HTERT RPE-1 (cell line): ENCODE measurements around the gene PLD1.
"Not testable (repeated sequence)": the region's sequence is repeated elsewhere in the genome, so short reads cannot be mapped to it uniquely, and the experiment has no call there.

Experiments used
- in situ Hi-C: fragments of 300-500 bp; cut with MboI; formaldehyde crosslinking; loops from 4 replicates; pipeline ENCODE4 v1.14.3; 2020; ENCODE audit warnings: low sequenced_read_pairs

PLD1 gene

DNA sequence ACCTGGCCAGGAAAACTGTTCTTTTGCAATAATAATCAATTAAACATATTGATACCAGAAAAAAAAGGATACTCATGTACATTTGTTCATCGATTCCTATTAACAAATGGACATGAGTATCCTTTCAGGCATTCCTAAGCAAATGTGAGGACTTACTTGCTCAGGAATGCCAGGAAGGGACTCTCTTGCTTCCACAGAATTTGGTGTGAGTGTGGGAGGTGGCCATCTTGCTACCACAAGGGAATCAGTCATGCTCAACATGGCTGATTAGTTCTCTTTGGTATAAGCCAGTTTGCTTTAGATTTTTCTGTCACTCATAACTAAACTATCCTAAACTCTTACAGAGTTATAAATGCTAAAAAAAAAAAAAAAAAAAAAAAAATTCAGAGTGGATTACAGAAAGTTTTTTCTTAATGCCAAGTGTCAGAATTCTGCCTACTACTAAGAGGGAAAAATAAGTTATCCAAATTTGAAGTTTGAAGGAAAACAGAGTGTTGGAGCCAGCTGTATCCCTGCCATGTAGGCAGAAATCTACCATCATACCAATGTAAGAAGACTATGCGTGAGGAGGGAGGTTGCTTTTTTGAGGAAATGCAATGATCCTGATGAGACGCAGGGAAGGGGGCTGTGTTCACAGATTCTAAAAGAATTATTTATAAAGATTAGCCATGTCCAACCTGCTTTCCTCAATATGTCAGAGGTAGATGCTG lies 98.7 kb downstream of the PLD1 start:
- in situ Hi-C loops: no loop called here

DNA sequence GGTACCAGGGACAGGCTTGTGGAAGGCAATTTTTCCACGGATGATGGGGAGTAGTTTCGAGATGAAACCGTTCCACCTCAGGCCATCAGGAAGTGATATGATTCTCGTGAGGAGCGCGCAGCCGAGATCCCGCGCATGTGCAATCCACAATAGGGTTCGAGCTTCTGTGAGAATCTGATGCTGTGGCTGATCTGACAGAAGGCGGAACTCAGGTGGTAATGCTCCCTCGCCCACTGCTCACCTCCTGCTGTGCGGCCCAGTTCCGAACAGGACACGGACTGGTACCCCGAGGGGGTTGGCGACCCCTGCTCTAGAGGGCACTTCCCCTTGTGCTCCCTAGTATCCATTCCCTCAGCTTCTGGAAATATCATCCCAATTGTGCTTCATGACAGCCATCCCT lies 99.9 kb downstream of the PLD1 start:
- in situ Hi-C loops: no loop called here

DNA sequence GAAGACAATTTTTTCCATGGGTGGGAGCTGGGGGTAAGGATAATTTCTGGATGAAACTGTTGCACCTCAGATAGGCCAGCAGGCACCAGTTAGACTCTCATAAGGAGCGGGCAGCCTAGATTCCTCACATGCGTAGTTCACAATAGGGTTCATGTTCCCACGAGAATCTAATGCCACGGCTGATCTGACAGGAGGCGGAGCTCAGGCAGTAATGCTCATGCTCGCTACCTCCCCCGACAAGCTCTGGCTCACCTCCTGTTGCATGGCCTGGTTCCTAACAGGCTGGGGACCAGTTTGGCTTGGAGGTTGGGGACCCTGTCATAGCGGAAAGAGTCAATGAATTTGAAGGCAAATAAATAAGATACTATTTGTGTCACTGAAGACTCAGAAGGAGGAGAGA lies 105.5 kb downstream of the PLD1 start:
- in situ Hi-C loops: no loop called here

DNA sequence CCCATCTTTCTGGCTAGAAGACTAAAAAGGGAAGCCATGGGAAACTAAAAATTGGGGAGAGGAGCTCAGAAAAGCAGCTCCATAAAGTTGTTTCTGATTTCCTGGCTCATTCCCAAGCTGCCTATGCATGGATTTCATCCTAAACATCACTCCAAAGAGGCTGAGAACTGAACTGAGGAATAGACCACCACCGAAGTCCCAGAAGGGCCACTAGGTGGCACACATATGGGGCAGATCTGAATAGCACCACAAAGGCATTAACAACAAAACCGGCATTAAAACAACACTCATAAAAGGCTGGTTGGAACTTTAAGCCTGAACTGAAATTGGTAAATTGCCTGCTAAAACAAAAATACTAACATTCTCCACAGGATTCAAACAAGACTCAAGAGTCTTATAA lies 106.3 kb downstream of the PLD1 start:
- in situ Hi-C loops: no loop called here

DNA sequence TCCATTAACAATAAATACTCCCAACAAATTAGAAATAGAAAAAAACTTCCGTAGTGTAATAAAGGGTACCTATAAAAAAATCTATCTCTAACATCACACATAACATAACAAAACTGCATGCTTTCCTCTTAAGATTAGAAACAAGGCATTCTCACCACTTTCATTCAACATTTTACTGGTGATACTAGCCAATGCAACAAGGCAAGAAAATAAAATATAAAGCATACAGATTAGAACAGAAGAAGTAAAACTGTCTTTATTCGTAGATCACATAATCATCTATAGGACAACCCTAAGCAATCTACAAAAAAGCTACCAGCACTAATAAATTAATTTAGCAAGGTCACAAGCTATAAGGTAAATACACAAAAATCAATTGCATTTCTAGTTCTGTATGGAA lies 107.1 kb downstream of the PLD1 start:
- in situ Hi-C loops: no loop called here

DNA sequence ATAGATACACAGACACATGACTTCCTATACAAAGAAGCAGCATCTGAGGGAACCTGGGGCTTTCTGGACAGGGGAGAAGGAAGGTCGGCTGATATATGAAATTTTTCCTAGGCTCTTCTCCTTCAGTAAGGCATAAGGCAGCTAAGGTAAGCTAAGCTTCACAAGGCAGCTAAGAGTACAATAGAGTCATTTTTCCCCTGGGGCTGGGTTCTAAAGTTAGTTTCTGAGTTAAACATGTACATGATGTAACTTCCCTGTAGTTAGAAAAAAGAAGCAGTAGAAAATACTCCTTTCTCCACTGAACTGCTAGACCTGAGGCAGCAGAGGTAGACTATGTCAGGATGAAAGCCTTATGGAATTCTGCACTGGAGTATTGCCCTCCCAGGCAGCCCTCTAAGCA lies 109.6 kb downstream of the PLD1 start:
- in situ Hi-C loops: no loop called here

DNA sequence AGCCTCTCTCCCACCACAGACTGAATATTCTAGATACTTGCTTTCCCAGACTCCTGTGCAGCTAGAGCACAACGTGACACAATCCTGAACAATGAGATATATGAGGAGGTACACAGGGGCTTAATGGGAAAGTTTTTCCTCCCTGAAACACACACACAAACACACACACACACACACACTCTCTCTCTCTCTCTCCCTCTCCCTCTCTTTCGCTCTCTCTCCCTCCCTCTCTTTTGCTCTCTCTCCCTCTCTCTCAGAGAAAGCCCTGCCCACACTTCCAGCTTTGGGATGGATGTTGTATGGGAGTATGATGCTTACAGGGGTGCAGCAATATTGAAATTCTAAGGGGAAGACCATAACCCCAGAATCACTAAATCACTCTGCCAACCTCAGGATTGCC lies 110.1 kb downstream of the PLD1 start:
- in situ Hi-C loops: no loop called here

DNA sequence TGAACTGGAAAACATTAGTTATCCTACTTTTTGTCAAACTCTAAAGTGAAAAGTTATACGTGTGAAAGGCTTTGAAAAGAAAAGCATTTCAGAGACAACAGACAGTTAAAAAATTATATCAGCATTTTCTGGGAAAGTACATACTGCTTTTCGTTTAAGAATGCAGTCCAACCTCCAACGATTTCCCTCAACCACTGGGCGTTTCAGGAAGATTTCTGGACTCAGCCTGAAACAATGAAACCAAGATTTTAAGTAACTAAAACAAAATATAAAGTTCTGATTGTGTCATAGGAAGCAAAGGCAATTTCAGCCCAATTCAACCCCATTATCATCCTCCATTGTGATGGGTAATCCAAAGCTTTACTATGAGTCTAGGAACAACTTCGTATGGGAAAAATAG lies 110.7 kb downstream of the PLD1 start:
- in situ Hi-C loops: no loop called here

DNA sequence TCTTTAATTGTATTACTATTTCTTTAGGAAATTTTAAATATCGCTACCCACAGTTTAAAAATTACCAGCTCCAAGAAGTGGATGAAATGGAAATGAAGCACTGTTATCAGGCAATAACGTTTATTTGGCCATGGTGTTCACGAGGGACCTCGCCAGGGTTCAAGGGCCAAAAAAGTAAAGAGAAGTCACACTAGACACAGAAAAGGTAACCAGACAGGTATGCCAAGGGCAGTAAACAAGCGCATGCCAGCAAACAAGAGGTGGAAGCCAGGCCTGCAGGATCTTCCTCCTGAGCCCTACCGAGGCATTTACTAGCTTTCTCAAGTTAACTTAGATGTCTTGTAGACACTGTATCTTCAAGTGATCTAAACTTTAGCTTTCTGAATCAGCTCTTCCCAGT lies 113.5 kb downstream of the PLD1 start:
- in situ Hi-C loops: no loop called here

DNA sequence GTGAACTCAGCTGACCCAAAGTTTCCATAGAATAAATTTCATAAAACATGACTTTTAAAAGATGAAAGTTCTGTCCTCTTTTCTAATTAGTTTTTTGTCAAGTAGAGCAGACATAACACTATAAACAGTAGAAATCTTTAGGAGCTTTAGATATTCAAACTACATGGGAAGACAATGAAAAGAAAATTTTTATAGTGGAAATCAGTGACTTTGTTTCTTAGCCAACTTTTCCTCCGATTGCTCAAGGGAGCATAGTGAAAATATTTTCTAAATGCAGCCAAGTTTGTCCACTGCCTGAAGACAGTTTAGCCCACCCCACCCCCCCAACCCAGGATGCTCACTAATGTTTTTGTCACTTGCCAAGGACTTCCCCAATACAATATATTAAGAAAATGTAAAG lies 114.9 kb downstream of the PLD1 start:
- in situ Hi-C loops: no loop called here

DNA sequence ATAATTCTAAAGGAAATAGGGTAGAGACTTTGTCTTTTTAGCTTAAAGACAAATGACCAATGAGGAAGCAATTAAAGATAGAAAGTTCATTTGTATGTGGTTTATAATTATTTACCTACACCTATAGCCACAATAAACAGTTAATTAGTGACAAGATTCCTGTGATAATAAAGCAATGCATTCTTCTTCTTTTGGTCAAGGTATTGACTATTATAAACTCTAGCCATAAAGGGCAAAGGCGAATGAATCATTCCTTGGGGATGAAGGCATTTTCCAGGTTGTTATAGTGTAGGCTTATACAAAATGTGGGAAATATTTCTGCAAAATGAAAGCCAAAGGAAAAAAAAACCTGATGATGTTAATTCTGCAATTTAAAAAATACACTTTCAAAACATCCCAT lies 115.4 kb downstream of the PLD1 start:
- in situ Hi-C loops: no loop called here

DNA sequence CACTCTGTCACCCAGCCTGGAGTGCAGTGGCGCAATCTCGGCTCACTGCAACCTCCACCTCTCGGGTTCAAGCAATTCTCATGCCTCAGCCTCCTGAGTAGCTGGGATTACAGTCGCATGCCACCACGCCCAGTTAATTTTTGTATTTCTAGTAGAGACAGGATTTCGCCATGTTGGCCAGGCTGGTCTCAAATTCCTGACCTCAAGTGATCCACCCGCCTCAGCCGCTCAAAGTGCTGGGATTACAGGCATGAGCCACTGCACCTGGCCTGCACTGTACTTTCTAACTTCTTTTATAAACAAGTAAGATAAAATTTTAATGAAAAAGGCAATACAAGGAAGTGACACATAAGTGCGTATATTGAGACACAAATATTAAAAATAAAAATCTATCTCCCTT lies 117.7 kb downstream of the PLD1 start:
- in situ Hi-C loops: not testable (repeated sequence)

DNA sequence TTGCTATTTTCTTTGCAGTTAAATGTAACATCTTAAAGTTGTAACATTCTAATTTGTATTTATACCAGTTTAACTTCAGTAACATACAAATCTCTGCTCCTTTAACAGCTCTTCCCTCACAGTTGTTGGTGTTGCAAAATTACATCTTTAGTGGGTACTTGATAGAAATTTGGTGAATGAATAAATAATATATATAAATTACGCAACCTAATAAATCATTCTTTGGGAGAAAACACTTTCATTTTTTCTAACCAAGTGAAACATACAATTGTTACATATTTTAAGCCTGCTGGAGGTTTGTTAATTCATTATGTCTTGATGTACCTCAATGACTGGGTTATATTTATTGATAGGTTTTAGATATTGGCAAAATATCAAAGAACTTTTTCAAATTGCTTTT lies 118.8 kb downstream of the PLD1 start:
- in situ Hi-C loops: no loop called here

DNA sequence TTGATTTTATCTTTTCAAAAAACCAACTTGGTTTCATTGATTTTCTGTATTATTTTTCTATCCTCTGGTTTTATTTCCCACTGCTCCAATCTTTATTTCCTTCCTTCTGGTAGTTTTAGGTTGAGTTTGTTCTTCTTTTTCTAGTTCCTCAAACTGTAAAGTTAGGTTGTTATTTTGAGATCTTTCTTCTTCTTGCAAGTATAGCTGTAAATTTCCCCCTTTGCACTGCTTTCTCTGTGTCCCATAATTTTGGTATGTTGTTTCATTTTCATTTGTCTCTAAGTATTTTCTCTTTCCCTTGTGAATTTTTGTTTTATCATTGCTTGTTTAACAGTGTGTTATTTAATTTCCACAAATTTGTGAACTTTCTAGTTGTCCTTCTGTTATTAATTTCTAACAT lies 120.0 kb downstream of the PLD1 start:
- in situ Hi-C loops: no loop called here

DNA sequence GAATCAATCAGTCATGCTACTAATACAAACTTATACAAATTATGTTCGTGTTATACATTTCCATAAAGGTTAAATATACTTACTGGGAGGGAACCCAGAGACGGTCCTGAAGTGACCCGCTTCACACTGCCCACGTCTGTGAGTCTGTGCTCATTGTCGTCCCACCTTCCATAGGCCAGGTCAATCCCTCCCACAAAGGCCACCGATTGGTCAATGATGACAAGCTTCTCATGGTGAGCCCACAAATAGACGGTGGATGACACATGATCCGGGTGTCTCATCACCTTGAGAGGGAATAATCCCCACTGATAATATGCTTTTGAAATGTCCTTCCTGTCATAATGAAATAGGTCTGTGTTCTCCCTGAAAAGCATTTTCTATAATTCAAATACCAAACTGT lies 121.7 kb downstream of the PLD1 start:
- in situ Hi-C loops: no loop called here

DNA sequence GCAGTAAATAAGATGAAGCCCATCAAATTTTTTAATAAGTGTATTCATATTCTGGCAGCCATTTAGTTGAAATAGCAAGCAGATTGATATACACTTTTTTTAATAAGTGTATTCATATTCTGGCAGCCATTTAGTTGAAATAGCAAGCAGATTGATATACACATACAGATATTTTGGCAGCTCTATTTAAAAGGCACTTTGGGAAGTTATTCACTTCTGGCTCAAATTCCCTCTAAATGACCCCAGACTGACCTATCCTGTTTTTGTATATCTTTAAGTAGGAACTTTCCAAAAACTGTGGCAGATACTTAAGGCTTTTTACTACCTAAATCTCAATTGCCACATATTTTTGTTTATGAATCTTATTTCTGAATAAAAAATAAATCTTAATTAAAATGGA lies 122.3 kb downstream of the PLD1 start:
- in situ Hi-C loops: no loop called here

DNA sequence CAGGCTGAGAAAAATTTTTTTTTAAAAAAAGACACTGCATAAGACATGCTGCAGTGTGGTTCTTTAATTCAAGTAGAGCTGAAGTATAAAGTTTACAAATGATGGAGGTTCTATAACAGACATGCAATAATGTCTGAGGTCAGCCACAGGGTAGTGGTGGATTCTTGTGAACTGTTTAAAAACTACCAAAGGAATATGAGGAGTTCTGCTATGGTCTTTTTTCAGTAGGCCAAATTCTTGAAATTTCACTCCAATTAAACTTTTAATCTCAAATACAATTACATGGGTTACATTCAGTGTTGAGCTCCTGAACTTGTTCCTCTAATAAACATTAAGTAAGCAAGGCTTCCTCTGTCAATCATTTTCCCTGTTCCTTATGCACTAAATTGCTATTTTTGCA lies 122.7 kb downstream of the PLD1 start:
- in situ Hi-C loops: no loop called here

DNA sequence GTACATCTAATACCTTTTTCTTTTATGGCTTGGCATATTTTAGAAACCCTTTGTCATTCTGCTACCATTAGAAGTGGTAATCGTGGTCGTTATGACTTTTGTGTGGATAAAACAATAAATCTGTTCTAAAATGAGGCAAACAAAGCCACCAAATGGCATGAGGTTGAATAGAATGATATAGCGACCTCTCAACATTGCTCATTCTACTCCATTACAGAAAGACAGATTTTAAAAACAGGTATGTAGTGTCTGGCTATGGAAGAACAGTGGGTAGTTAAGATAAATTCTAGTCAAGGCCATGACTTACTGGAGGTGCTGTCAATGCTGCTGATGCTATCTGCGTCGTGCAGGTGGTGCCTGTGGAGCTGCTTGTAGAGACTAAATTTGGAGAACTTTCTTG lies 123.2 kb downstream of the PLD1 start:
- in situ Hi-C loops: no loop called here

DNA sequence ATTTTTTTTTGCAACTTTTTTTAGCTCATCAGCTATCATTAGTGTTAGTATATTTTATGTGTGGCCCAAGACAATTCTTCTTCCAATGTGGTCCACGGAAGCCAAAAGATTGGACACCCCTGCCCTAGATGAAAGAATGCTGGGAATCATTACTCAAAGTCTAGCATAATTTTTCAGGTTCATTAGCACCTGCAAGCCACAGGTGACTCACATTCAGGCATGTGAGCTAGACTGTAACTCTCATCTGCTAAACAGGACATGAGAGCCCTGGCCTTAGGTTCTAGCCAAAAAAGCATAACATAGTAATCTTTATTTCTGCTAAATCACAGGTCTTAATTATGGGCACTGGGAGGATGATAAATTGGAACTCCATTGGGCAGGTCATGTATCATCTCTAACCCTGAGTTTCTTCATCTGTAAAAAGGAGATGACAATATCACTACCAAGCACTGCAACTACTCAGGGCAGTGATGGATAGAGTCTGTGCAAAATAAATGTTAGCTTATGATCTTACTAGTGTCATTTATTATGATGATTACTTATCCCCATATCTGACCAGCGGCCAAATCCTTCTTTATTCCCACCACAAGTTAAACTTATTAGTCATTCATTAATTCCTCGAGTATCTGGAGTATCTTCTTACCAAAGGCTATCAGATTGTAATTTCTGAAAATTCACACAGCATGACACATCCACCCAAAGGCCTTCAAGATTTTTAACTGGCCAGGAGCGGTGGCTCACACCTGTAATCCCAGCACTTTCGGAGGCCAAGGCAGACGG lies 125.0 kb downstream of the PLD1 start:
- in situ Hi-C loops: no loop called here

DNA sequence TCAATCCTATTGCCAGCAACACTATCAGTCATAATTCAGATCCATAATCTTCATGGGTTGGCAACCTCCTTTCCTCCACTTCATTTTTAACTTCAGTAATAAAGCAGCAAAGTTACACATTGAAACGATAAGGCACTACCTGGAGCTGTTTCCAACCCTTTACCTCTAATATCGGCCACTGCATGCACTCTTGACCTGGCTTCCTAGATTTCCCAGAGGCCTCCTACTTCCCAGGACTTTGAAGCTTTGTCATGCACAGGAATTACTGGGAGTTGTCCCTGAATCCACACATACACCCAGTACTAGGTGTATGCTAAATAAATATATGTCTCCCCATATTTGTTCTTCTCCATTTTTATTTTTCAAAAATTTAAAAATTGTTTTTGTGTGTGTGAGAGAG lies 126.1 kb downstream of the PLD1 start:
- in situ Hi-C loops: no loop called here

DNA sequence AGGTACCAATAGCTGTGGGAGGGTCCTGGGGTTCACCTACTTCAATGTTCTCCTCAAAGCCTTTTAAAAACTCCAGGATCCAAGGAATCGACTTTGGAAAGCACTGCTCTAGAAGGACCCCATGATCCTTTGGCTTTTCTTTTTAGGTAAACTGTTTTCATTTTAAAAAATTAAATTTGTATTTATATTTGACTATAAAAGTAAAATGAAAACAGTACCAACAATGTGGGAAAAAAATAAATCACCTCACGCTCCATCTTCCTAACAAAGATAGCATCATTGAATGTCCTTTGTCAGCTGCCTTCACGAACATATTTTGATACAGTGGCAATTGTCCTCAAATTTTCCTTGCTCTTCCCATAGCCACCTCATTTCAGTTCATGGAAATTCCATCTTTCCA lies 127.5 kb downstream of the PLD1 start:
- in situ Hi-C loops: no loop called here

DNA sequence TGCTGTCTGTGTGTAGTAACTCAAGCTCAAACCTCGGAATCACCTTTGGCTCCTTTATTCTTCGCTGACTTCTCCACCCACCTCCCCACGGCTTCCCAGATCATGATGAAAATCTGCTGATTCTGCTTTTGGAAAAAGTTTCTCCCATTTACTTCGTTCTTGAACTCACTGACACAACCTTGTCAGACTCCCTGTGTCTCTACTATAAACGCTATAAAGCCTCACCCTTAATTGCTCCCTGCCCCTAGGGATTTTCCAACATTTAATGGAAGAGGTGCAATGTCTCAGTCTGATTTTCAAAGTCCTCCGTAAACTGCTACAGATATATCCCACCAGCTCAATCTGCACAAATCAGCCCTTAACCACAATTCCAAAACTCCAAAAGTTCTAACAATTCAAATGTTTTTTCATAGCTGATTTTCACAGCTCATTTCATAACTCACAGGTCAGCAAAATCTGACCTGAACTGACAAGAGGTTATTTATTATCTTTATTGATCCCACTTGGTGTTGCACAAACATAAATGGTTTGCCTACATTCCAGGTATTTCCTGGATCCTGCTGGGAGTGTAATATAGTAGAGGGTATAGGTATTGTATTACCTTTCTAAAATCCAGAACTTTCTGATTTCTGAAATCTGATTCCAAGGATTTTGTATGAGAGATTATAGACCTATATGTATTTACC lies 129.4 kb downstream of the PLD1 start:
- in situ Hi-C loops: no loop called here
